Suprapubic skin (tissue), 3 donors: ENCODE measurements around the gene CDH13.

Experiments used
- CTCF ChIP-seq, 2 donors: fragments of 200-600 bp in 1 of 2; fragments of 450-650 bp in 1 of 2; sonication (generic) in 1 of 2; IDR thresholded peaks; one replicate each; pipeline ENCODE4 v1.5.1; 2016 to 2019; ENCODE audit warnings: antibody characterized with exemption in 2 of 2, mild to moderate bottlenecking in 1 of 2, moderate library complexity in 1 of 2
- POLR2AphosphoS5 ChIP-seq, 3 donors: sonication (generic); formaldehyde crosslinking; IDR thresholded peaks; one replicate each; pipeline ENCODE4 v1.6.1; 2017; ENCODE audit warnings: antibody characterized with exemption in 3 of 3

GRCh38 chr16:82884320-82884898 lies 257.6 kb downstream of the CDH13 start:
- no peak for TF ChIP-seq POLR2AphosphoS5 (IDR thresholded peaks at IDR 0.05)
- TF ChIP-seq CTCF (IDR thresholded peaks at IDR 0.05) = no peak
